GM12891 (cell line): ENCODE data around the gene ATP6V1E1.

ENCODE experiments used
- POLR2A ChIP-seq: IDR thresholded peaks from 2 replicates; pipeline ENCODE4 v1.6.1; 2011; ENCODE audit warnings: low read depth, low read length, control low read depth
- POLR2AphosphoS5 ChIP-seq: IDR thresholded peaks from 2 replicates; pipeline ENCODE4 v1.6.1; 2011; ENCODE audit warnings: low read depth, low read length, control low read depth
- TAF1 ChIP-seq: IDR thresholded peaks from 2 replicates; pipeline ENCODE4 v1.6.1; 2011; ENCODE audit warnings: low read depth, low read length, control low read depth

GRCh38 chr22:17641269-17641668, 12.7 kb upstream of the ATP6V1E1 start:
- TF ChIP-seq POLR2A: no peak
- TF ChIP-seq POLR2AphosphoS5: no peak
- TF ChIP-seq TAF1: no peak
